Upper lobe of left lung (tissue), 6 donors: Measurements from ENCODE around the gene CYP2A13. TPM values are rescaled to one million over a fixed set of nuclear protein-coding genes. Genes with fewer than 3 reads are reported as not detected.
A peak's percentile ranks its signal among the peaks of the same experiment; 100 is the strongest.
"Not testable (repeated sequence)": the region's sequence is repeated elsewhere in the genome, so short reads cannot be mapped to it uniquely, and the experiment has no call there.

Experiments used
- ATAC-seq, 2 donors: fragments of 200-7000 bp; cut with Tn5 transposase; one replicate each; pipeline ENCODE4 v1.9.1; 2022; ENCODE audit warnings: mild to moderate bottlenecking in 2 of 2, moderate library complexity in 2 of 2; ENCODE audit not compliant: low FRiP score in 2 of 2
- DNase-seq, 2 donors: peaks; one replicate each; pipeline ENCODE4 v3.0.0-alpha.2; 2019 to 2020
- H3K27ac ChIP-seq, 4 donors: fragments of 200-600 bp; sonication (generic); one replicate each; pipeline ENCODE4 v1.5.1; 2016 to 2019
- H3K27me3 ChIP-seq, 4 donors: fragments of 200-600 bp; sonication (generic); one replicate each; pipeline ENCODE4 v1.5.1; 2017 to 2019
- H3K36me3 ChIP-seq, 4 donors: fragments of 200-600 bp; sonication (generic); one replicate each; pipeline ENCODE4 v1.5.1; 2016 to 2019
- H3K4me1 ChIP-seq, 4 donors: fragments of 200-600 bp; sonication (generic); one replicate each; pipeline ENCODE4 v1.5.1; 2018 to 2019
- H3K4me3 ChIP-seq, 4 donors: fragments of 200-600 bp; sonication (generic); one replicate each; pipeline ENCODE4 v1.5.1; 2017 to 2019; ENCODE audit warnings: mild to moderate bottlenecking in 2 of 4, moderate library complexity in 1 of 4
- H3K9me3 ChIP-seq, 4 donors: fragments of 200-600 bp; sonication (generic); one replicate each; pipeline ENCODE4 v1.5.1; 2018 to 2019
- EP300 ChIP-seq, 4 donors: sonication (generic); formaldehyde crosslinking; IDR thresholded peaks; one replicate each; pipeline ENCODE4 v1.5.1; 2017; ENCODE audit warnings: antibody characterized with exemption in 4 of 4, control low read depth in 2 of 4
- POLR2A ChIP-seq, 4 donors: fragments of 450-650 bp; IDR thresholded peaks; one replicate each; pipeline ENCODE4 v1.5.1; 2016 to 2017; ENCODE audit warnings: antibody characterized with exemption in 4 of 4, mild to moderate bottlenecking in 2 of 4
- POLR2AphosphoS5 ChIP-seq, 2 donors: sonication (generic); formaldehyde crosslinking; IDR thresholded peaks; one replicate each; pipeline ENCODE4 v1.5.1; 2017; ENCODE audit warnings: antibody characterized with exemption in 2 of 2
- WGBS, 2 donors: methylation state at CpG; one replicate each; pipeline ENCODE4 v1.1.5; 2017 to 2018; 5-methylcytosine and 5-hydroxymethylcytosine counted together
- total RNA-seq, 6 donors: library from RNA; depleted of rRNA in 4 of 6; stranded (reverse); fragments of >200 nt in 4 of 6; gene quantifications; one replicate each; pipeline versions ENCODE4 v1.1.0 to v1.2.1, GENCODE V29; 2016 to 2021
- TF ChIP-seq, protein P1 (sequence below), 6 experiments: fragments of 450-650 bp in 4 of 6; fragments of 200-600 bp in 2 of 6; sonication (generic) in 2 of 6; IDR thresholded peaks; one replicate each; pipeline ENCODE4 v1.5.1; 2016 to 2019; ENCODE audit warnings: antibody characterized with exemption in 6 of 6
- donor health status: DM: no; HTN: no; CAD: no; lungs with moderate emphysema.
- donor health status: DM: no; HTN: yes; CAD: no; lungs with severe emphysema.

The CYP2A13 gene
- total RNA-seq, 6 donors from 2014 or later: 1.3 to 2.8 TPM; not detected in 4

- peaks cover 0 to 17% (median 5%) of the 10 kb centered on the region in 4 donors for H3K4me1 ChIP-seq
- peak; percentile 81 to 92 for DNase-seq
- peak; percentile 94 to 95 for ATAC-seq
- H3K4me3 ChIP-seq: peak overlapping the region in 3 of 4 donors; percentile 45 to 59 (median 51)
- 20 to 22% methylated on average over 14 to 37 of the region's 76 CpGs for WGBS, 2 donors
- not testable (repeated sequence) for H3K9me3 ChIP-seq, H3K27me3 ChIP-seq, H3K36me3 ChIP-seq
- TF ChIP-seq POLR2AphosphoS5 (IDR thresholded peaks at IDR 0.05): peak in 1 of 2 donors; percentile 14
- peak overlapping the region in 3 of 4 donors; percentile 55 to 77 (median 63) for H3K27ac ChIP-seq
These were observed 47.4 kb downstream of the CYP2A13 start for GRCh38 chr19:41135390-41136384.

GRCh38 chr19:41136636-41137455 is 48.6 kb downstream of the CYP2A13 start:
- 89 to 92% methylated on average over 21 to 27 of the region's 31 CpGs for WGBS, 2 donors
- no peak for TF ChIP-seq POLR2AphosphoS5 (IDR thresholded peaks at IDR 0.05)
- TF ChIP-seq, protein P1, sequence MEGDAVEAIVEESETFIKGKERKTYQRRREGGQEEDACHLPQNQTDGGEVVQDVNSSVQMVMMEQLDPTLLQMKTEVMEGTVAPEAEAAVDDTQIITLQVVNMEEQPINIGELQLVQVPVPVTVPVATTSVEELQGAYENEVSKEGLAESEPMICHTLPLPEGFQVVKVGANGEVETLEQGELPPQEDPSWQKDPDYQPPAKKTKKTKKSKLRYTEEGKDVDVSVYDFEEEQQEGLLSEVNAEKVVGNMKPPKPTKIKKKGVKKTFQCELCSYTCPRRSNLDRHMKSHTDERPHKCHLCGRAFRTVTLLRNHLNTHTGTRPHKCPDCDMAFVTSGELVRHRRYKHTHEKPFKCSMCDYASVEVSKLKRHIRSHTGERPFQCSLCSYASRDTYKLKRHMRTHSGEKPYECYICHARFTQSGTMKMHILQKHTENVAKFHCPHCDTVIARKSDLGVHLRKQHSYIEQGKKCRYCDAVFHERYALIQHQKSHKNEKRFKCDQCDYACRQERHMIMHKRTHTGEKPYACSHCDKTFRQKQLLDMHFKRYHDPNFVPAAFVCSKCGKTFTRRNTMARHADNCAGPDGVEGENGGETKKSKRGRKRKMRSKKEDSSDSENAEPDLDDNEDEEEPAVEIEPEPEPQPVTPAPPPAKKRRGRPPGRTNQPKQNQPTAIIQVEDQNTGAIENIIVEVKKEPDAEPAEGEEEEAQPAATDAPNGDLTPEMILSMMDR (IDR thresholded peaks at IDR 0.05): no peak
- no peak for TF ChIP-seq EP300 (IDR thresholded peaks at IDR 0.05)
- no peak for TF ChIP-seq POLR2A (IDR thresholded peaks at IDR 0.05)
- Histone ChIP-seq H3K27ac (no peak overlapping the region), H3K27me3 (no peaks in the 10 kb centered on the region), H3K9me3 (no peaks in the 10 kb centered on the region), H3K4me1 (peaks cover 0 to 17% (median 5%) of the 10 kb centered on the region in 4 donors), H3K36me3 (no peaks in the 10 kb centered on the region), H3K4me3 (peak overlapping the region in 2 of 4 donors; percentile 45 to 59)
- ATAC-seq (no peak), DNase-seq (peak in 1 of 2 donors; percentile 63)

GRCh38 chr19:41144403-41144802 is 56.2 kb downstream of the CYP2A13 start:
- no peak overlapping the region for H3K27ac ChIP-seq
- no peak for TF ChIP-seq POLR2AphosphoS5 (IDR thresholded peaks at IDR 0.05)
- TF ChIP-seq, protein P1 (IDR thresholded peaks at IDR 0.05): peak; percentile 47 to 85 (median 75)
- 27 to 31% methylated on average over 7 of the region's 7 CpGs for WGBS, 2 donors
- DNase-seq (peak in 1 of 2 donors; percentile 81), ATAC-seq (peak; percentile 75 to 84)
- H3K4me1 ChIP-seq: peaks cover 0 to 5% (median 0%) of the 10 kb centered on the region in 4 donors
- H3K36me3 ChIP-seq: no peaks in the 10 kb centered on the region
- H3K27me3 ChIP-seq: no peaks in the 10 kb centered on the region
- H3K9me3 ChIP-seq: no peaks in the 10 kb centered on the region
- no peak overlapping the region for H3K4me3 ChIP-seq

Other genes starting within 250 kb of the CYP2A13 start
- 10 to 100 TPM in 1 of 6 donors, 1 to 10 TPM in 4, not detected in 1; 1.5 to 11.6 (median 2.9) TPM for gene CYP2A6, start 238.0 kb upstream of the CYP2A13 start, total RNA-seq
- gene CYP2A7, start 206.2 kb upstream of the CYP2A13 start, total RNA-seq: 1 to 10 TPM in 1 of 6 donors, under 1 TPM in 2, not detected in 3; 0.59 to 1.8 (median 0.71) TPM
- gene CYP2B6, start 97.2 kb upstream of the CYP2A13 start, total RNA-seq: 1 to 10 TPM in 1 of 6 donors, under 1 TPM in 1, not detected in 4; 0.34 to 1.8 TPM
- gene CYP2F1, start 26.0 kb downstream of the CYP2A13 start, total RNA-seq: 10 to 100 TPM in 1 of 6 donors, 1 to 10 TPM in 2, under 1 TPM in 1, not detected in 2; 0.61 to 16.6 (median 2.8) TPM
- gene CYP2S1, start 104.8 kb downstream of the CYP2A13 start, total RNA-seq: 10 to 100 TPM in 4 of 6 donors, 1 to 10 TPM in 2; 5.2 to 40.6 (median 20.1) TPM
- 10 to 100 TPM; 28.4 to 96.9 (median 71.7) TPM for gene AXL, start 130.8 kb downstream of the CYP2A13 start, total RNA-seq
- gene HNRNPUL1, start 175.9 kb downstream of the CYP2A13 start, total RNA-seq: 100 to 1,000 TPM; 152 to 351 (median 211) TPM
- 10 to 100 TPM; 22.0 to 36.7 (median 27.0) TPM for gene CCDC97, start 221.7 kb downstream of the CYP2A13 start, total RNA-seq